Neural progenitor cell (in vitro differentiated cells): ENCODE data around the gene CLSTN2. TPM values are rescaled to one million over a fixed set of nuclear protein-coding genes. Genes with fewer than 3 reads are reported as not detected.

Source experiments
- DNase-seq: peaks from one replicate; pipeline ENCODE4 v3.0.0-alpha.2; 2016; ENCODE audit warnings: low spot score
- H2AFZ ChIP-seq: fragments of 200-600 bp; sonication (generic); replicated peaks from 2 replicates; pipeline ENCODE4 v1.6.1; 2016; ENCODE audit warnings: antibody characterized with exemption
- H3F3A ChIP-seq: fragments of 200-600 bp; sonication (generic); 2 replicates; pipeline ENCODE4 v1.6.1; 2016; ENCODE audit warnings: antibody characterized with exemption, low read depth
- H3K27ac ChIP-seq: fragments of 200-600 bp; sonication (generic); 2 replicates; pipeline ENCODE4 v1.5.1; 2016; ENCODE audit warnings: mild to moderate bottlenecking
- H3K27me3 ChIP-seq: fragments of 200-600 bp; sonication (generic); 2 replicates; pipeline ENCODE4 v1.6.1; 2016; ENCODE audit warnings: mild to moderate bottlenecking, moderate library complexity
- H3K36me3 ChIP-seq: fragments of 200-600 bp; sonication (generic); 2 replicates; pipeline ENCODE4 v1.5.1; 2016
- H3K4me1 ChIP-seq: fragments of 200-600 bp; sonication (generic); 2 replicates; pipeline ENCODE4 v1.6.1; 2016; ENCODE audit warnings: mixed run types
- H3K4me2 ChIP-seq: fragments of 200-600 bp; sonication (generic); 2 replicates; pipeline ENCODE4 v1.6.1; 2016
- H3K4me3 ChIP-seq: fragments of 200-600 bp; sonication (generic); 2 replicates; pipeline ENCODE4 v1.5.1; 2016
- H3K79me2 ChIP-seq: fragments of 200-600 bp; sonication (generic); 2 replicates; pipeline ENCODE4 v1.6.1; 2016; ENCODE audit warnings: low read depth
- H3K9ac ChIP-seq: fragments of 200-600 bp; sonication (generic); 2 replicates; pipeline ENCODE4 v1.6.1; 2016
- H3K9me3 ChIP-seq: fragments of 200-600 bp; sonication (generic); 2 replicates; pipeline ENCODE4 v1.5.1; 2016; ENCODE audit warnings: low read depth
- H4K20me1 ChIP-seq: fragments of 200-600 bp; sonication (generic); 2 replicates; pipeline ENCODE4 v1.6.1; 2016; ENCODE audit warnings: low read depth
- H3K27ac Mint-ChIP-seq: 3 replicates; pipeline ENCODE4 v1.8.0; 2021; ENCODE audit warnings: mixed read lengths
- H3K27me3 Mint-ChIP-seq: 2 replicates; pipeline ENCODE4 v1.8.0; 2022; ENCODE audit warnings: low read depth, mild to moderate bottlenecking, inconsistent platforms, moderate library complexity, mixed read lengths; ENCODE audit not compliant: insufficient read depth
- H3K36me3 Mint-ChIP-seq: 3 replicates; pipeline ENCODE4 v1.8.0; 2021; ENCODE audit warnings: mixed read lengths
- H3K4me1 Mint-ChIP-seq: 3 replicates; pipeline ENCODE4 v1.8.0; 2021; ENCODE audit warnings: mixed read lengths
- H3K4me3 Mint-ChIP-seq: 3 replicates; pipeline ENCODE4 v1.8.0; 2021; ENCODE audit warnings: mild to moderate bottlenecking, moderate library complexity, mixed read lengths
- H3K9me3 Mint-ChIP-seq: 3 replicates; pipeline ENCODE4 v1.8.0; 2020; ENCODE audit warnings: mixed read lengths
- CTCF ChIP-seq: fragments of 200-600 bp; sonication (generic); IDR thresholded peaks from 2 replicates; pipeline ENCODE4 v1.5.1; 2017; ENCODE audit warnings: antibody characterized with exemption, mild to moderate bottlenecking
- EZH2 ChIP-seq: fragments of 200-600 bp; sonication (generic); IDR thresholded peaks from 2 replicates; pipeline ENCODE4 v1.6.1; 2017; ENCODE audit warnings: antibody characterized with exemption, mild to moderate bottlenecking, moderate library complexity
- EZH2phosphoT487 ChIP-seq: fragments of 200-600 bp; sonication (generic); IDR thresholded peaks from 2 replicates; pipeline ENCODE4 v1.6.1; 2017; ENCODE audit warnings: antibody characterized with exemption
- total RNA-seq: library from RNA; depleted of rRNA; stranded (reverse); fragments of >200 nt; gene quantifications from 2 replicates; pipeline ENCODE4 v1.2.3, GENCODE V29; 2015; ENCODE audit warnings: low replicate concordance

Gene CLSTN2
- total RNA-seq, 1 donor from 2014 or later, result 0.22 TPM

GRCh38 chr3:140265302-140265701 lies 330.3 kb downstream of the CLSTN2 start:
- H3K4me3 ChIP-seq, result no peak overlapping the region
- no peaks in the 10 kb centered on the region for H3K27me3 ChIP-seq
- peak overlapping the region; percentile 21 for H3K4me2 ChIP-seq
- DNase-seq, result peak; percentile 38
- no peaks in the 10 kb centered on the region for H3K36me3 Mint-ChIP-seq
- no peak overlapping the region for H3K9ac ChIP-seq
- no peaks in the 10 kb centered on the region for H3K9me3 Mint-ChIP-seq
- peaks cover 15% of the 10 kb centered on the region for H3K4me1 ChIP-seq
- H3K79me2 ChIP-seq, result no peaks in the 10 kb centered on the region
- no peaks in the 10 kb centered on the region for H3K36me3 ChIP-seq
- H3K4me3 Mint-ChIP-seq, result no peak overlapping the region
- no peak overlapping the region for H3K27ac ChIP-seq
- H2AFZ ChIP-seq, result no peak overlapping the region
- no peak for TF ChIP-seq EZH2phosphoT487
- TF ChIP-seq CTCF, result no peak
- no peak for TF ChIP-seq EZH2
- H3K9me3 ChIP-seq, result no peaks in the 10 kb centered on the region
- peaks cover 2% of the 10 kb centered on the region for H3K27me3 Mint-ChIP-seq
- H3K4me1 Mint-ChIP-seq, result peaks cover 17% of the 10 kb centered on the region
- peaks cover 11% of the 10 kb centered on the region for H3F3A ChIP-seq
- H3K27ac Mint-ChIP-seq, result peak overlapping the region; percentile 8
- no peaks in the 10 kb centered on the region for H4K20me1 ChIP-seq

- Histone ChIP-seq H2AFZ (no peak overlapping the region), H3K79me2 (no peaks in the 10 kb centered on the region), H3F3A (peaks cover 11% of the 10 kb centered on the region), H3K4me2 (no peak overlapping the region), H3K27me3 (no peaks in the 10 kb centered on the region), H3K27ac (no peak overlapping the region), H3K9ac (no peak overlapping the region), H3K4me1 (peaks cover 15% of the 10 kb centered on the region), H4K20me1 (no peaks in the 10 kb centered on the region), H3K4me3 (no peak overlapping the region), H3K36me3 (no peaks in the 10 kb centered on the region), H3K9me3 (no peaks in the 10 kb centered on the region)
- Mint-ChIP-seq H3K9me3 (no peaks in the 10 kb centered on the region), H3K27ac (no peak overlapping the region), H3K4me1 (peaks cover 17% of the 10 kb centered on the region), H3K4me3 (no peak overlapping the region), H3K27me3 (no peaks in the 10 kb centered on the region), H3K36me3 (no peaks in the 10 kb centered on the region)
- no peak for DNase-seq
- TF ChIP-seq EZH2phosphoT487 (no peak), CTCF (no peak), EZH2 (no peak)
These were observed 333.1 kb downstream of the CLSTN2 start for GRCh38 chr3:140268103-140268502.

- H3K4me2 ChIP-seq, result no peak overlapping the region
These were observed 333.6 kb downstream of the CLSTN2 start for GRCh38 chr3:140268610-140269009.

More at GRCh38 chr3:140268610-140269009, 333.6 kb downstream of the CLSTN2 start:
- Mint-ChIP-seq H3K9me3 (no peaks in the 10 kb centered on the region), H3K4me1 (peaks cover 17% of the 10 kb centered on the region), H3K4me3 (no peak overlapping the region), H3K27ac (no peak overlapping the region), H3K36me3 (no peaks in the 10 kb centered on the region), H3K27me3 (no peaks in the 10 kb centered on the region)
- no peak for DNase-seq
- Histone ChIP-seq H2AFZ (no peak overlapping the region), H3K9me3 (no peaks in the 10 kb centered on the region), H3K27me3 (no peaks in the 10 kb centered on the region), H4K20me1 (no peaks in the 10 kb centered on the region), H3K27ac (no peak overlapping the region), H3K79me2 (no peaks in the 10 kb centered on the region), H3K36me3 (no peaks in the 10 kb centered on the region), H3F3A (peaks cover 11% of the 10 kb centered on the region), H3K4me1 (peaks cover 15% of the 10 kb centered on the region), H3K9ac (no peak overlapping the region), H3K4me3 (no peak overlapping the region)
- TF ChIP-seq EZH2 (no peak), EZH2phosphoT487 (no peak), CTCF (no peak)
